GM12874 (cell line): ENCODE results near the gene NSUN4.

Experiments used
- CTCF ChIP-seq: IDR thresholded peaks from 2 replicates; pipeline ENCODE4 v1.5.1; 2011; ENCODE audit warnings: low read depth, mild to moderate bottlenecking, control low read depth, low read length, moderate library complexity; ENCODE audit not compliant: insufficient read depth

Gene NSUN4

GRCh38 chr1:46401964-46402626, 61.5 kb downstream of the NSUN4 start:
- TF ChIP-seq CTCF: no peak

- TF ChIP-seq CTCF: no peak
These were observed 63.3 kb downstream of the NSUN4 start for GRCh38 chr1:46403916-46404315.

- TF ChIP-seq CTCF: no peak
These were observed 64.0 kb downstream of the NSUN4 start for GRCh38 chr1:46404482-46405196.

GRCh38 chr1:46405197-46405555, 64.6 kb downstream of the NSUN4 start:
- no peak for TF ChIP-seq CTCF

- no peak for TF ChIP-seq CTCF
These were observed 65.1 kb downstream of the NSUN4 start for GRCh38 chr1:46405724-46406123.

- TF ChIP-seq CTCF: no peak
These were observed 66.4 kb downstream of the NSUN4 start for GRCh38 chr1:46406881-46407608.

- TF ChIP-seq CTCF: no peak
These were observed 67.0 kb downstream of the NSUN4 start for GRCh38 chr1:46407636-46408035.
